Fibroblast of lung (primary cell): ENCODE results near the gene WDR3. TPM values are rescaled to one million over a fixed set of nuclear protein-coding genes. Genes with fewer than 3 reads are reported as not detected.

ENCODE experiments used
- DNase-seq, 2 donors: peaks; one replicate each; pipeline versions ENCODE4 v3.0.0 to v3.0.0-alpha.2; 2010; ENCODE audit warnings: low read depth in 2 of 2
- H2AFZ ChIP-seq: 2 replicates; pipeline ENCODE4 v1.5.1; 2012; ENCODE audit warnings: low read length, control low read depth, inconsistent platforms
- H3K27ac ChIP-seq: 2 replicates; pipeline ENCODE4 v1.5.1; 2011; ENCODE audit warnings: low read length, control low read depth; ENCODE audit not compliant: insufficient read depth
- H3K27me3 ChIP-seq: 2 replicates; pipeline ENCODE4 v1.5.1; 2011; ENCODE audit warnings: mild to moderate bottlenecking, low read length; ENCODE audit not compliant: control insufficient read depth, insufficient read depth
- H3K36me3 ChIP-seq: 2 replicates; pipeline ENCODE4 v1.5.1; 2011; ENCODE audit warnings: low read length; ENCODE audit not compliant: control insufficient read depth, insufficient read depth
- H3K4me1 ChIP-seq: 2 replicates; pipeline ENCODE4 v1.5.1; 2011; ENCODE audit warnings: low read length; ENCODE audit not compliant: control insufficient read depth, insufficient read depth; ENCODE audit errors: extremely low read depth
- H3K4me2 ChIP-seq: 2 replicates; pipeline ENCODE4 v1.5.1; 2011; ENCODE audit warnings: low read length, control low read depth; ENCODE audit not compliant: insufficient read depth; ENCODE audit errors: extremely low read depth
- H3K4me3 ChIP-seq, 4 experiments: fragments of 200-600 bp in 1 of 4; sonication (generic) in 1 of 4; replicated peaks in 1 of 4; 2 replicates each; pipeline ENCODE4 v1.5.1; 2011 to 2016; ENCODE audit warnings: low read length in 4 of 4, low read depth in 3 of 4, mild to moderate bottlenecking in 3 of 4, control low read depth in 2 of 4, inconsistent platforms in 1 of 4, mixed read lengths in 1 of 4; ENCODE audit not compliant: insufficient read depth in 1 of 4; ENCODE audit errors: control extremely low read depth in 1 of 4
- H3K79me2 ChIP-seq: 2 replicates; pipeline ENCODE4 v1.5.1; 2012; ENCODE audit warnings: mild to moderate bottlenecking, low read length, inconsistent platforms; ENCODE audit not compliant: control insufficient read depth, insufficient read depth
- H3K9ac ChIP-seq: 2 replicates; pipeline ENCODE4 v1.5.1; 2011; ENCODE audit warnings: mild to moderate bottlenecking, low read length, control low read depth; ENCODE audit not compliant: insufficient read depth
- H3K9me3 ChIP-seq: 2 replicates; pipeline ENCODE4 v1.5.1; 2012; ENCODE audit warnings: low read depth, low read length; ENCODE audit not compliant: control insufficient read depth, insufficient read depth
- H4K20me1 ChIP-seq: 2 replicates; pipeline ENCODE4 v1.5.1; 2011; ENCODE audit warnings: low read length; ENCODE audit not compliant: control insufficient read depth, insufficient read depth; ENCODE audit errors: extremely low read depth
- EZH2 ChIP-seq: IDR thresholded peaks from 2 replicates; pipeline ENCODE4 v1.5.1; 2012; ENCODE audit warnings: low read length, control low read depth, mild to moderate bottlenecking; ENCODE audit errors: missing control alignments
- polyA plus RNA-seq, 2 donors: library from polyadenylated mRNA; depleted of rRNA in 1 of 2; stranded (reverse) in 1 of 2; unstranded in 1 of 2; fragments of >200 nt; gene quantifications; 2 replicates each; pipeline ENCODE4 v1.2.1, GENCODE V29; 2011 to 2012; ENCODE audit warnings: missing spikeins in 1 of 2
- total RNA-seq: library from RNA; depleted of rRNA; stranded (reverse); fragments of >200 nt; gene quantifications from 2 replicates; pipeline ENCODE4 v1.2.1, GENCODE V29; 2014
- TF ChIP-seq, protein P1 (sequence below), 2 donors: IDR thresholded peaks in 1 of 2; conservative IDR thresholded peaks in 1 of 2; 1 replicate in 1 of 2; 2 replicates in 1 of 2; pipeline ENCODE4 v1.5.1; 2011 to 2012; ENCODE audit warnings: low read length in 2 of 2, control low read depth in 1 of 2, inconsistent platforms in 1 of 2, low read depth in 1 of 2, mild to moderate bottlenecking in 1 of 2

The WDR3 gene
- total and polyA plus RNA-seq, 2 donors (not counting 1 experiment from before 2014, with no cell fraction given): 15.7 to 17.4 TPM

GRCh38 chr1:118004312-118004711 lies 74.8 kb downstream of the WDR3 start:
- no peak overlapping the region for H3K27ac ChIP-seq
- no peaks in the 10 kb centered on the region for H3K79me2 ChIP-seq
- peaks cover 3% of the 10 kb centered on the region for H3K27me3 ChIP-seq
- H3K4me1 ChIP-seq: no peaks in the 10 kb centered on the region
- no peak overlapping the region for H3K4me3 ChIP-seq
- H3K4me2 ChIP-seq: no peak overlapping the region
- H3K9ac ChIP-seq: no peak overlapping the region
- no peak for DNase-seq
- H3K36me3 ChIP-seq: no peaks in the 10 kb centered on the region
- TF ChIP-seq, protein P1, sequence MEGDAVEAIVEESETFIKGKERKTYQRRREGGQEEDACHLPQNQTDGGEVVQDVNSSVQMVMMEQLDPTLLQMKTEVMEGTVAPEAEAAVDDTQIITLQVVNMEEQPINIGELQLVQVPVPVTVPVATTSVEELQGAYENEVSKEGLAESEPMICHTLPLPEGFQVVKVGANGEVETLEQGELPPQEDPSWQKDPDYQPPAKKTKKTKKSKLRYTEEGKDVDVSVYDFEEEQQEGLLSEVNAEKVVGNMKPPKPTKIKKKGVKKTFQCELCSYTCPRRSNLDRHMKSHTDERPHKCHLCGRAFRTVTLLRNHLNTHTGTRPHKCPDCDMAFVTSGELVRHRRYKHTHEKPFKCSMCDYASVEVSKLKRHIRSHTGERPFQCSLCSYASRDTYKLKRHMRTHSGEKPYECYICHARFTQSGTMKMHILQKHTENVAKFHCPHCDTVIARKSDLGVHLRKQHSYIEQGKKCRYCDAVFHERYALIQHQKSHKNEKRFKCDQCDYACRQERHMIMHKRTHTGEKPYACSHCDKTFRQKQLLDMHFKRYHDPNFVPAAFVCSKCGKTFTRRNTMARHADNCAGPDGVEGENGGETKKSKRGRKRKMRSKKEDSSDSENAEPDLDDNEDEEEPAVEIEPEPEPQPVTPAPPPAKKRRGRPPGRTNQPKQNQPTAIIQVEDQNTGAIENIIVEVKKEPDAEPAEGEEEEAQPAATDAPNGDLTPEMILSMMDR (conservative IDR thresholded peaks at IDR 0.05 in 1 of 2, IDR thresholded peaks at IDR 0.05 in 1 of 2; ENCODE audit: low read depth in 1 of 2, low read length in 2 of 2): no peak
- no peaks in the 10 kb centered on the region for H4K20me1 ChIP-seq
- H3K9me3 ChIP-seq: no peaks in the 10 kb centered on the region
- no peak overlapping the region for H2AFZ ChIP-seq

DNA sequence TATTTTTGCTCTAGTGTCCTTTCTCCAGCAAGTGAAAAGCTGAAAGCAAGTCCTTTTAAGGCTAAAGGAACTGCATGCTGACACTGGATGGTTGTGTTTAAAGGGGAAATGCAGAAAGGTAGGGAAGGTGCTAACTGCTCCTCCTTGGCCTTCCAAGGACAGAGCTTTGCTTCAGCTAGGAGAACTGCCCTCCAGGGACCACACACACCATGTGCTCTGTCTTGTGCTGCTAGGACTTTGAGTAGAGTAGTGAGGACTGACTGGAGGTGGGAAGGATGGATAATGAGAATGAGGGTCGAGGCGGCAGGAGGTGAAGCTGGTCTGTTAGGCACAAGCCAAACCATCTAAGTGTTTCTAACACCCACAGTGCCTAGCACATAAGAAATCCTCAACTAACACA lies 77.9 kb downstream of the WDR3 start:
- Histone ChIP-seq H2AFZ (no peak overlapping the region), H3K9ac (no peak overlapping the region), H3K36me3 (no peaks in the 10 kb centered on the region), H3K27me3 (peaks cover 3% of the 10 kb centered on the region), H3K79me2 (no peaks in the 10 kb centered on the region), H3K4me1 (no peaks in the 10 kb centered on the region), H3K4me2 (no peak overlapping the region), H3K9me3 (no peaks in the 10 kb centered on the region), H4K20me1 (no peaks in the 10 kb centered on the region), H3K27ac (no peak overlapping the region), H3K4me3 (no peak overlapping the region)
- DNase-seq: no peak
- TF ChIP-seq, protein P1 (conservative IDR thresholded peaks at IDR 0.05 in 1 of 2, IDR thresholded peaks at IDR 0.05 in 1 of 2; ENCODE audit: low read depth in 1 of 2, low read length in 2 of 2): no peak
- TF ChIP-seq EZH2: no peak

DNA sequence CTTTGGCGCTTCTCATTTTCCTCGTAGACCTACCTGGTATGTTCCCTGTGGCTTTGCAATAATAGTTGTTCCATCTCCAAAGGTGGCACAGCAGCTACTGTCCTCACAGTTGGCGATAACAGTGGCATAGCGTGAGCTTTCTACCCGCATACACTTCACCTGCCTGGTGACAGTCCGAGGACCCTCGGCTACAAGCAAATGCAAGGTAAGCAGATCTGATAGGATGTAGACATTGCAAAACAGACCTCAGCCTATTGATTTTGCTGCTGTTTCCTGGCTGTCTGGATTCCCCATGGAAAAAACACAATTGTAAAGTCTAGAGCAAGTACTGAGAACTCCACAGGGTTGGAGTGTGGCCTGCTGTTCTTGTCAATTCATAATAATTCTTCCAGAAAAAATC lies 78.5 kb downstream of the WDR3 start:
- no peak overlapping the region for H3K27ac ChIP-seq
- H3K9ac ChIP-seq: no peak overlapping the region
- H3K27me3 ChIP-seq: peaks cover 3% of the 10 kb centered on the region
- no peaks in the 10 kb centered on the region for H4K20me1 ChIP-seq
- H3K9me3 ChIP-seq: no peaks in the 10 kb centered on the region
- H3K36me3 ChIP-seq: no peaks in the 10 kb centered on the region
- no peak overlapping the region for H3K4me2 ChIP-seq
- no peak for DNase-seq
- no peaks in the 10 kb centered on the region for H3K4me1 ChIP-seq
- TF ChIP-seq EZH2: no peak
- TF ChIP-seq, protein P1 (conservative IDR thresholded peaks at IDR 0.05 in 1 of 2, IDR thresholded peaks at IDR 0.05 in 1 of 2; ENCODE audit: low read depth in 1 of 2, low read length in 2 of 2): no peak
- H3K79me2 ChIP-seq: no peaks in the 10 kb centered on the region
- H2AFZ ChIP-seq: no peak overlapping the region
- no peak overlapping the region for H3K4me3 ChIP-seq
